SK-N-SH (cell line): ENCODE measurements around the gene TTC39C. TPM values are rescaled to one million over a fixed set of nuclear protein-coding genes. Genes with fewer than 3 reads are reported as not detected.
A peak's percentile ranks its signal among the peaks of the same experiment; 100 is the strongest.

Experiments
- CTCF ChIA-PET: fragments of 300-600, 350-600 bp; formaldehyde crosslinking; extraction: SDS; loops from one replicate; lab custom pipeline; 2021; lab: Yijun Ruan, JAX
- POLR2A ChIA-PET: fragments of 350-600 bp; sonication (Branson Sonifier 250); formaldehyde crosslinking; extraction: SDS; loops from one replicate; lab custom pipeline; 2020; ENCODE audit warnings: antibody characterized with exemption, inconsistent platforms; lab: Yijun Ruan, JAX
- DNase-seq: peaks from one replicate; pipeline ENCODE4 v3.0.0; 2012
- H2AFZ ChIP-seq: fragments of 200-600 bp; sonication (generic); 2 replicates; pipeline ENCODE4 v1.8.1; 2016; ENCODE audit warnings: antibody characterized with exemption, mild to moderate bottlenecking, low read depth
- H3F3A ChIP-seq: fragments of 200-600 bp; sonication (generic); replicated peaks from 2 replicates; pipeline ENCODE3; 2016; ENCODE audit warnings: antibody characterized with exemption, mild to moderate bottlenecking; ENCODE audit not compliant: insufficient read depth
- H3K27ac ChIP-seq, 2 experiments: fragments of 200-500 bp in 1 of 2; fragments of 200-600 bp in 1 of 2; sonication (Bioruptor generic) in 1 of 2; sonication (generic), shearing (Covaris generic) in 1 of 2; 2 replicates each; pipeline versions ENCODE4 v1.5.1 to v1.6.1; 2014 to 2016; ENCODE audit warnings: low read depth in 2 of 2, inconsistent platforms in 1 of 2, low read length in 1 of 2, mild to moderate bottlenecking in 1 of 2, mixed read lengths in 1 of 2
- H3K27me3 ChIP-seq: fragments of 200-600 bp; sonication (generic), shearing (Covaris generic); 2 replicates; pipeline ENCODE4 v1.6.1; 2016; ENCODE audit warnings: mixed run types; ENCODE audit not compliant: insufficient read depth
- H3K36me3 ChIP-seq, 2 experiments: fragments of 200-500 bp in 1 of 2; fragments of 200-600 bp in 1 of 2; sonication (Bioruptor generic) in 1 of 2; sonication (generic) in 1 of 2; replicated peaks in 1 of 2; 2 replicates each; pipeline versions ENCODE3 to v1.5.1; 2014 to 2016; ENCODE audit warnings: low read length in 1 of 2, mild to moderate bottlenecking in 1 of 2; ENCODE audit not compliant: insufficient read depth in 2 of 2, control insufficient read depth in 1 of 2
- H3K4me1 ChIP-seq, 2 experiments: fragments of 200-500 bp in 1 of 2; fragments of 200-600 bp in 1 of 2; sonication (Bioruptor generic) in 1 of 2; sonication (generic), shearing (Covaris generic) in 1 of 2; 2 replicates each; pipeline versions ENCODE4 v1.5.1 to v1.6.1; 2014 to 2016; ENCODE audit warnings: low read depth in 1 of 2, low read length in 1 of 2, mixed run types in 1 of 2; ENCODE audit not compliant: insufficient read depth in 2 of 2, control insufficient read depth in 1 of 2
- H3K4me2 ChIP-seq: fragments of 200-600 bp; sonication (generic), shearing (Covaris generic); 2 replicates; pipeline ENCODE4 v1.6.1; 2017; ENCODE audit warnings: mixed run types
- H3K4me3 ChIP-seq, 2 experiments: fragments of 200-500 bp in 1 of 2; fragments of 200-600 bp in 1 of 2; sonication (Bioruptor generic) in 1 of 2; sonication (generic), shearing (Covaris generic) in 1 of 2; 2 replicates each; pipeline versions ENCODE4 v1.5.1 to v1.8.1; 2014 to 2016; ENCODE audit warnings: low read depth in 2 of 2, inconsistent platforms in 1 of 2, low read length in 1 of 2, mild to moderate bottlenecking in 1 of 2, mixed read lengths in 1 of 2, moderate library complexity in 1 of 2
- H3K79me2 ChIP-seq: fragments of 200-600 bp; sonication (generic); 2 replicates; pipeline ENCODE4 v1.8.1; 2017; ENCODE audit warnings: mild to moderate bottlenecking; ENCODE audit not compliant: insufficient read depth
- H3K9ac ChIP-seq: fragments of 200-600 bp; sonication (generic); 2 replicates; pipeline ENCODE4 v1.6.1; 2017; ENCODE audit warnings: mixed run types
- H3K9me2 ChIP-seq: fragments of 200-600 bp; sonication (generic); 2 replicates; pipeline ENCODE4 v1.6.1; 2017; ENCODE audit warnings: mixed run types
- H3K9me3 ChIP-seq: fragments of 200-600 bp; sonication (generic); 2 replicates; pipeline ENCODE4 v1.6.1; 2017; ENCODE audit warnings: mixed run types, mild to moderate bottlenecking, moderate library complexity
- H4K20me1 ChIP-seq: fragments of 200-600 bp; sonication (generic); 2 replicates; pipeline ENCODE4 v1.6.1; 2017; ENCODE audit warnings: mild to moderate bottlenecking, mixed run types; ENCODE audit not compliant: insufficient read depth
- CTCF ChIP-seq: fragments of 200-600 bp; sonication (generic); IDR thresholded peaks from 2 replicates; pipeline ENCODE4 v1.6.1; 2017; ENCODE audit warnings: antibody characterized with exemption, mild to moderate bottlenecking, moderate library complexity
- ELF1 ChIP-seq: IDR thresholded peaks from 2 replicates; pipeline ENCODE4 v1.4.0; 2012
- EP300 ChIP-seq, 2 experiments: IDR thresholded peaks; 2 replicates each; pipeline versions ENCODE4 v1.4.0 to v1.6.1; 2012; ENCODE audit warnings: borderline replicate concordance in 1 of 2, low read depth in 1 of 2, low read length in 1 of 2
- EZH2phosphoT487 ChIP-seq: fragments of 200-600 bp; sonication (generic); IDR thresholded peaks from 2 replicates; pipeline ENCODE4 v1.6.1; 2017; ENCODE audit warnings: low read depth, mixed run types, mild to moderate bottlenecking, antibody characterized with exemption, moderate library complexity, borderline replicate concordance
- FOSL2 ChIP-seq: IDR thresholded peaks from 2 replicates; pipeline ENCODE4 v1.4.0; 2012; ENCODE audit warnings: low read depth, mild to moderate bottlenecking, moderate library complexity, borderline replicate concordance
- FOXJ3 ChIP-seq: sonication (generic); formaldehyde crosslinking; IDR thresholded peaks from 2 replicates; pipeline ENCODE4 v1.5.1; 2020; ENCODE audit warnings: mild to moderate bottlenecking, missing genetic modification reagents
- GATA2 ChIP-seq: sonication (generic); formaldehyde crosslinking; IDR thresholded peaks from 2 replicates; pipeline ENCODE4 v1.5.0; 2020; ENCODE audit warnings: mild to moderate bottlenecking, missing genetic modification reagents
- MAX ChIP-seq: IDR thresholded peaks from 2 replicates; pipeline ENCODE4 v1.4.0; 2012; ENCODE audit warnings: low read depth
- MXI1 ChIP-seq: IDR thresholded peaks from 2 replicates; pipeline ENCODE4 v1.6.1; 2012; ENCODE audit warnings: mild to moderate bottlenecking, low read depth, low read length, improper control_type of control experiment
- NFIC ChIP-seq: IDR thresholded peaks from 2 replicates; pipeline ENCODE4 v1.4.0; 2012; ENCODE audit warnings: borderline replicate concordance
- NRF1 ChIP-seq: IDR thresholded peaks from 2 replicates; pipeline ENCODE4 v1.6.1; 2012; ENCODE audit warnings: low read depth, mild to moderate bottlenecking, low read length
- PBX3 ChIP-seq: IDR thresholded peaks from 2 replicates; pipeline ENCODE4; 2012
- POLR2AphosphoS5 ChIP-seq: IDR thresholded peaks from 2 replicates; pipeline ENCODE4 v1.6.1; 2012; ENCODE audit warnings: low read depth, low read length
- RCOR1 ChIP-seq: fragments of 150-350 bp; IDR thresholded peaks from 2 replicates; pipeline ENCODE4 v1.6.1; 2017; ENCODE audit warnings: antibody characterized with exemption, low read length
- RFX5 ChIP-seq: IDR thresholded peaks from 2 replicates; pipeline ENCODE4 v1.6.1; 2012; ENCODE audit warnings: mild to moderate bottlenecking, improper control_type of control experiment, low read length
- RXRA ChIP-seq: IDR thresholded peaks from 2 replicates; pipeline ENCODE4 v1.4.0; 2012; ENCODE audit warnings: low read depth, mild to moderate bottlenecking, borderline replicate concordance
- USF2 ChIP-seq: fragments of 150-350 bp; IDR thresholded peaks from 2 replicates; pipeline ENCODE4 v1.6.1; 2017; ENCODE audit warnings: antibody characterized with exemption, low read length, low read depth, borderline replicate concordance
- ZBTB33 ChIP-seq: IDR thresholded peaks from 2 replicates; pipeline ENCODE4 v1.4.0; 2012; ENCODE audit warnings: low read depth, borderline replicate concordance
- WGBS: methylation state at CpG from one replicate; pipeline ENCODE4 v1.1.6; 2017; ENCODE audit warnings: low lambda C conversion rate; 5-methylcytosine and 5-hydroxymethylcytosine counted together
- polyA plus RNA-seq, 3 experiments: library from polyadenylated mRNA; depleted of rRNA; stranded (reverse); fragments of >200 nt; gene quantifications; 2 replicates each; pipeline ENCODE4 v1.2.3, GENCODE V29; 2012

TTC39C gene
- polyA plus RNA-seq, 1 of the 3 experiments (the other 2 are of a cell fraction), result 8.6 TPM

GRCh38 chr18:24019641-24020331 lies 5.2 kb downstream of the TTC39C start:
- Histone ChIP-seq H3K9me3 (no peaks in the 10 kb centered on the region), H3K9ac (no peak overlapping the region), H3K4me2 (no peak overlapping the region), H3K36me3 (peaks cover 0 to 5% of the 10 kb centered on the region in 2 experiments), H3K27ac (no peak overlapping the region), H4K20me1 (peaks cover 28% of the 10 kb centered on the region), H3K4me3 (no peak overlapping the region), H3K9me2 (no peaks in the 10 kb centered on the region), H3K79me2 (peaks cover 72% of the 10 kb centered on the region), H3F3A (no peaks in the 10 kb centered on the region), H2AFZ (no peak overlapping the region), H3K27me3 (no peaks in the 10 kb centered on the region), H3K4me1 (peaks cover 13 to 25% of the 10 kb centered on the region in 2 experiments; a peak in 3 of 4 replicates)
- ChIA-PET CTCF (no interaction called here), POLR2A (no interaction called here)
- WGBS, result 95% methylated on average over 5 of the region's 5 CpGs
- DNase-seq, result no peak
- TF ChIP-seq RCOR1 (no peak), NFIC (no peak), FOSL2 (no peak), NRF1 (no peak), POLR2AphosphoS5 (no peak)
- TF ChIP-seq, all 33 proteins: peak for 0

- H3K9me2 ChIP-seq, result no peaks in the 10 kb centered on the region
- no peak for DNase-seq
- no peak overlapping the region for H2AFZ ChIP-seq
- H3F3A ChIP-seq, result no peaks in the 10 kb centered on the region
- peaks cover 5 to 18% of the 10 kb centered on the region in 2 experiments; a peak in 3 of 4 replicates for H3K4me1 ChIP-seq
- CTCF ChIA-PET, result interaction anchor here (0.9 kb wide), 1 partner anchor 318 kb away, joined by 3 read pairs; no protein-coding TSS in a partner anchor
- H3K79me2 ChIP-seq, result peaks cover 66% of the 10 kb centered on the region
- peak overlapping the region; percentile 36; the same call in 1 of the 2 replicates for H3K4me2 ChIP-seq
- H4K20me1 ChIP-seq, result peaks cover 28% of the 10 kb centered on the region
- H3K9me3 ChIP-seq, result no peaks in the 10 kb centered on the region
- TF ChIP-seq FOSL2 (no peak), RCOR1 (no peak), CTCF (no peak), EP300 (IDR thresholded peaks at IDR 0.05; ENCODE audit: borderline replicate concordance in 1 of 2, low read depth in 1 of 2, low read length in 1 of 2) (no peak), USF2 (no peak), FOXJ3 (CRISPR knock-in tag) (no peak), MAX (no peak), ELF1 (no peak), GATA2 (CRISPR knock-in tag) (no peak), EZH2phosphoT487 (no peak), ZBTB33 (no peak), RFX5 (no peak), PBX3 (no peak), NFIC (no peak), MXI1 (no peak), RXRA (no peak)
- TF ChIP-seq, all 33 proteins: peak for 0
- POLR2A ChIA-PET, result no interaction called here
- Histone ChIP-seq H3K36me3 (peaks cover 0 to 5% of the 10 kb centered on the region in 2 experiments), H3K9ac (no peak overlapping the region), H3K27me3 (no peaks in the 10 kb centered on the region), H3K27ac (no peak overlapping the region), H3K4me3 (no peak overlapping the region)
- 93% methylated on average over 3 of the region's 3 CpGs for WGBS
These were observed 7.0 kb downstream of the TTC39C start for GRCh38 chr18:24021505-24021904.
